Progenitor cell of endocrine pancreas (in vitro differentiated cells): Measurements from ENCODE around the gene FAM131B. TPM values are rescaled to one million over a fixed set of nuclear protein-coding genes. Genes with fewer than 3 reads are reported as not detected.

Experiments
- DNase-seq: peaks from one replicate; pipeline ENCODE4 v3.0.0; 2021; ENCODE audit warnings: low spot score; ENCODE audit not compliant: unreplicated experiment
- H3K27ac Mint-ChIP-seq: 2 replicates; pipeline ENCODE4 v1.8.0; 2021; ENCODE audit warnings: mild to moderate bottlenecking, moderate library complexity, mixed read lengths
- H3K27me3 Mint-ChIP-seq: 2 replicates; pipeline ENCODE4 v1.8.0; 2021; ENCODE audit warnings: mixed read lengths
- H3K36me3 Mint-ChIP-seq: 2 replicates; pipeline ENCODE4 v1.8.0; 2022; ENCODE audit warnings: mixed read lengths; ENCODE audit not compliant: insufficient read depth
- H3K4me1 Mint-ChIP-seq: 2 replicates; pipeline ENCODE4 v1.8.0; 2021; ENCODE audit warnings: low read depth, mixed read lengths
- H3K4me3 Mint-ChIP-seq: 2 replicates; pipeline ENCODE4 v1.8.0; 2021; ENCODE audit warnings: low read depth, mild to moderate bottlenecking, moderate library complexity, mixed read lengths
- H3K9me3 Mint-ChIP-seq: 2 replicates; pipeline ENCODE4 v1.8.0; 2021; ENCODE audit warnings: low read depth, mixed read lengths
- CTCF ChIP-seq: fragments of 200-600 bp; sonication (generic); IDR thresholded peaks from one replicate; pipeline ENCODE4 v1.5.0; 2021; ENCODE audit warnings: antibody characterized with exemption, mild to moderate bottlenecking; ENCODE audit not compliant: unreplicated experiment
- total RNA-seq: library from RNA; stranded (reverse); gene quantifications from 2 replicates; pipeline ENCODE4 v1.2.1, GENCODE V29; 2021

The FAM131B gene
- total RNA-seq, 1 donor from 2014 or later: 2.3 TPM

DNA sequence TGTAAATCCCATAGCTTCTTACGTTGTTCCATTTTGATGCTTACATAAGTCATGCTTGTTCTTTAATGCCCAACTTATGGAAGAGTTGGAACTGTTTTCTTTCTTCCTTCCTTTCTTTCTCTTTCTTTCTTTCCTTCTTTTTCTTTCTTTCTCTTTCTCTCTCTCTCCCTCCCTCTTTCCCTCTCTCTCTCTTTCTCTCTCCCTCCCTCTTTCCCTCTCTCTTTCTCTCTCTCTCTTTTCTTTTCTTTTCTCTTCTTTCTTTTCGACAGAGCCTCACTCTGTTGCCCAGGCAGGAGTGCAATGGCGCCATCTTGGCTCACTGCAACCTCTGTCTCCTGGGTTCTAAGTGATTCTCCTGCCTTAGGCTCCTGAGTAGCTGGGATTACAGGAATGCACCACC lies 18.9 kb downstream of the FAM131B start:
- no peak for TF ChIP-seq CTCF
- H3K27ac Mint-ChIP-seq: no peak overlapping the region
- H3K4me1 Mint-ChIP-seq: peaks cover 3% of the 10 kb centered on the region
- no peak overlapping the region for H3K4me3 Mint-ChIP-seq
- no peaks in the 10 kb centered on the region for H3K36me3 Mint-ChIP-seq
- peaks cover 31% of the 10 kb centered on the region for H3K27me3 Mint-ChIP-seq
- H3K9me3 Mint-ChIP-seq: no peaks in the 10 kb centered on the region
- no peak for DNase-seq

DNA sequence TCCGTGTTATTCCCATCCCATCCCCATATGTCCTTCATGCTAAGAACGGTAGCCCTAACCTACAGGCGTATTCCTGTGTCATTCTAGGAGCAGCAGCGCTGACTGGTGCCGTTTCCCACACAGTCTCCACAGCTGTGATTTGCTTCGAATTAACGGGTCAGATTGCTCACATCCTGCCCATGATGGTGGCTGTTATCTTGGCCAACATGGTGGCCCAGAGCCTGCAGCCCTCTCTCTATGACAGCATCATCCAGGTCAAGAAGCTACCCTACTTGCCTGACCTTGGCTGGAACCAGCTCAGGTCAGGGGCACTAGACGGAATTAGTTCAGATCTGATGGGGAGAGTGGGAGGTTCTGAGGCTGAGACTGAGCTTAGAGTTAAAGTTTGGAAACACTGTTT lies 20.7 kb downstream of the FAM131B start:
- no peaks in the 10 kb centered on the region for H3K36me3 Mint-ChIP-seq

GRCh38 chr7:143337216-143337615 lies 25.3 kb downstream of the FAM131B start:
- H3K4me1 Mint-ChIP-seq: no peaks in the 10 kb centered on the region

More for the DNA sequence above, 20.7 kb downstream of the FAM131B start:
- no peak for DNase-seq
- no peak overlapping the region for H3K4me3 Mint-ChIP-seq
- H3K4me1 Mint-ChIP-seq: peaks cover 3% of the 10 kb centered on the region
- no peak for TF ChIP-seq CTCF
- no peaks in the 10 kb centered on the region for H3K9me3 Mint-ChIP-seq
- H3K27me3 Mint-ChIP-seq: peaks cover 24% of the 10 kb centered on the region
- no peak overlapping the region for H3K27ac Mint-ChIP-seq

DNA sequence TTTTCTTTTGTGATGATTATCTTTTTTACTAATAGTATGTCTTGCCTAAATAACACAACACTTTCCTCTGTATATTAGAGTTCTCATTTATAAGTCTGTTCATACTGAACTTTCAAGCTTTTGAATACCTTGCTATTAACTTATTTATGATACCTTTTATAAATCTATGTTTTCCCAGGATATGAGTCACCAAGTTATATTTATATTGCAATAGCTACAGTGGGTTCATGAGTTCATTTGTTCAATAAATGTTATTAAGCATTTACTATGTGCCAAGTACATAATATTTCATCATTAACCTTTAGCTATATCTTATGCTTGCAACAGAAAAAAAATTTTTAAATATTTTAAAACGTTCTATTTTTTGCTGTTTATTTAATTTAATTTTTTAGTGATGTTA lies 28.3 kb downstream of the FAM131B start:
- H3K4me3 Mint-ChIP-seq: no peak overlapping the region
- H3K9me3 Mint-ChIP-seq: no peaks in the 10 kb centered on the region
- TF ChIP-seq CTCF: no peak
- no peaks in the 10 kb centered on the region for H3K36me3 Mint-ChIP-seq
- no peaks in the 10 kb centered on the region for H3K4me1 Mint-ChIP-seq
- H3K27me3 Mint-ChIP-seq: peaks cover 8% of the 10 kb centered on the region
- H3K27ac Mint-ChIP-seq: no peak overlapping the region
- DNase-seq: no peak

More at GRCh38 chr7:143337216-143337615, 25.3 kb downstream of the FAM131B start:
- no peak for DNase-seq
- Mint-ChIP-seq H3K27ac (no peak overlapping the region), H3K4me3 (no peak overlapping the region), H3K27me3 (peaks cover 8% of the 10 kb centered on the region), H3K36me3 (no peaks in the 10 kb centered on the region), H3K9me3 (no peaks in the 10 kb centered on the region)
- no peak for TF ChIP-seq CTCF

- Mint-ChIP-seq H3K36me3 (no peaks in the 10 kb centered on the region), H3K9me3 (no peaks in the 10 kb centered on the region), H3K4me1 (no peaks in the 10 kb centered on the region), H3K27ac (no peak overlapping the region), H3K27me3 (peaks cover 5% of the 10 kb centered on the region), H3K4me3 (no peak overlapping the region)
- no peak for DNase-seq
- no peak for TF ChIP-seq CTCF
Observed at GRCh38 chr7:143331179-143331801, 31.2 kb downstream of the FAM131B start.
